Type B pancreatic cell (in vitro differentiated cells): ENCODE measurements around the gene NCKAP1. TPM values are rescaled to one million over a fixed set of nuclear protein-coding genes. Genes with fewer than 3 reads are reported as not detected.

ENCODE experiments used
- DNase-seq: peaks from one replicate; pipeline ENCODE4 v3.0.0; 2021; ENCODE audit warnings: mixed read lengths; ENCODE audit not compliant: unreplicated experiment; ENCODE audit errors: extremely low spot score
- H3K27ac Mint-ChIP-seq: 2 replicates; pipeline ENCODE4 v1.8.0; 2021; ENCODE audit warnings: mild to moderate bottlenecking, mixed read lengths
- H3K27me3 Mint-ChIP-seq: 2 replicates; pipeline ENCODE4 v1.8.0; 2021; ENCODE audit warnings: mixed read lengths
- H3K36me3 Mint-ChIP-seq: 2 replicates; pipeline ENCODE4 v1.8.0; 2021; ENCODE audit warnings: mixed read lengths
- H3K4me1 Mint-ChIP-seq: one replicate; pipeline ENCODE4 v1.8.0; 2021; ENCODE audit warnings: mixed read lengths; ENCODE audit not compliant: unreplicated experiment
- H3K4me3 Mint-ChIP-seq: 2 replicates; pipeline ENCODE4 v1.8.0; 2021; ENCODE audit warnings: mild to moderate bottlenecking, mixed read lengths
- H3K9me3 Mint-ChIP-seq: 2 replicates; pipeline ENCODE4 v1.8.0; 2021; ENCODE audit warnings: mixed read lengths
- total RNA-seq: library from RNA; stranded (reverse); gene quantifications from 2 replicates; pipeline ENCODE4 v1.2.1, GENCODE V29; 2021; ENCODE audit warnings: low replicate concordance
- TF ChIP-seq, protein P1 (sequence below): fragments of 200-600 bp; sonication (generic); conservative IDR thresholded peaks from 2 replicates; pipeline ENCODE4 v1.5.0; 2021; ENCODE audit warnings: antibody characterized with exemption, mild to moderate bottlenecking

The NCKAP1 gene
- total RNA-seq, 1 donor from 2014 or later: 104 TPM

DNA sequence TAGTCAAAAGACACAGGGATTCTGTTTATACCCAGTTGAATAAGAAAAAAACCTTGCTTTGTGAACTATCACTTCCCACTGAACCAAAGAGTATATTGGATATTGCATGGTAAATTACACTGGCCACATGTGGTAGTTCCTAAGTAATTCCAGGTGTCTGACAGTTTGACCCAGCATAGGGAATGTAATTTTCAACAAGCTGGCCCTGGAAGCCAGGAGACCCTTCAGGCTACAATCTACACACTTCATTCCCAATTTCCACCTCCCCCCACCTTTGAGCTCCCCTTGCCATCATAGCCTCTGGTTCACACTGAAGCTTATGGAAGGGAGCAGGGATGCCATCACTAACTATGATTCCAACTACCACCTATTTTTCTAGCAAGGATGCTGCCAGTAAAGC is 174.6 kb downstream of the NCKAP1 start:
- TF ChIP-seq, protein P1, sequence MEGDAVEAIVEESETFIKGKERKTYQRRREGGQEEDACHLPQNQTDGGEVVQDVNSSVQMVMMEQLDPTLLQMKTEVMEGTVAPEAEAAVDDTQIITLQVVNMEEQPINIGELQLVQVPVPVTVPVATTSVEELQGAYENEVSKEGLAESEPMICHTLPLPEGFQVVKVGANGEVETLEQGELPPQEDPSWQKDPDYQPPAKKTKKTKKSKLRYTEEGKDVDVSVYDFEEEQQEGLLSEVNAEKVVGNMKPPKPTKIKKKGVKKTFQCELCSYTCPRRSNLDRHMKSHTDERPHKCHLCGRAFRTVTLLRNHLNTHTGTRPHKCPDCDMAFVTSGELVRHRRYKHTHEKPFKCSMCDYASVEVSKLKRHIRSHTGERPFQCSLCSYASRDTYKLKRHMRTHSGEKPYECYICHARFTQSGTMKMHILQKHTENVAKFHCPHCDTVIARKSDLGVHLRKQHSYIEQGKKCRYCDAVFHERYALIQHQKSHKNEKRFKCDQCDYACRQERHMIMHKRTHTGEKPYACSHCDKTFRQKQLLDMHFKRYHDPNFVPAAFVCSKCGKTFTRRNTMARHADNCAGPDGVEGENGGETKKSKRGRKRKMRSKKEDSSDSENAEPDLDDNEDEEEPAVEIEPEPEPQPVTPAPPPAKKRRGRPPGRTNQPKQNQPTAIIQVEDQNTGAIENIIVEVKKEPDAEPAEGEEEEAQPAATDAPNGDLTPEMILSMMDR: no peak
- peaks cover 49% of the 10 kb centered on the region for H3K27me3 Mint-ChIP-seq
- H3K4me3 Mint-ChIP-seq: peak overlapping the region; percentile 87
- H3K9me3 Mint-ChIP-seq: no peaks in the 10 kb centered on the region
- H3K4me1 Mint-ChIP-seq: peaks cover 40% of the 10 kb centered on the region
- no peak for DNase-seq
- H3K36me3 Mint-ChIP-seq: no peaks in the 10 kb centered on the region
- H3K27ac Mint-ChIP-seq: no peak overlapping the region

DNA sequence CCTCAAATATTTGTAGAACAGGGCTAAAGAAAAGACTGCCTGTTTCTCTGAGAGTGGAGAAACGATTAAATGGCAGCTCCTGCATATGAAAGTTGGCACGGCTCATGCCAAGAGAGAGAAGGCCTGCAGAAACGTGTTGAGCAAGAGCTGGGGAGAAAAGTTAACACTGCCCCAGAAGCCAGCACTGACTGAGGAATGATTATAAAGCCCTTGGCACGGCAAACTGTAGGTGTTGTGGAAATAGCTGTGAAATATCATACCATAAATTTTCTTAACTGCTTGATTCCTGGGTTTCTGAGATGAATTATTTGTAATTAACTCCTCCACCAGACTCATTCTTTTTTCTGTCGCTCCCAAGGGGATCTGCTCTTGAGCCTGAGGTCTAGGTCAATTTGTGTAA is 176.2 kb downstream of the NCKAP1 start:
- H3K36me3 Mint-ChIP-seq: peaks cover 4% of the 10 kb centered on the region
- peaks cover 34% of the 10 kb centered on the region for H3K4me1 Mint-ChIP-seq
- no peak overlapping the region for H3K4me3 Mint-ChIP-seq
- no peak for DNase-seq
- no peak overlapping the region for H3K27ac Mint-ChIP-seq
- peaks cover 37% of the 10 kb centered on the region for H3K27me3 Mint-ChIP-seq
- TF ChIP-seq, protein P1: no peak
- H3K9me3 Mint-ChIP-seq: no peaks in the 10 kb centered on the region

DNA sequence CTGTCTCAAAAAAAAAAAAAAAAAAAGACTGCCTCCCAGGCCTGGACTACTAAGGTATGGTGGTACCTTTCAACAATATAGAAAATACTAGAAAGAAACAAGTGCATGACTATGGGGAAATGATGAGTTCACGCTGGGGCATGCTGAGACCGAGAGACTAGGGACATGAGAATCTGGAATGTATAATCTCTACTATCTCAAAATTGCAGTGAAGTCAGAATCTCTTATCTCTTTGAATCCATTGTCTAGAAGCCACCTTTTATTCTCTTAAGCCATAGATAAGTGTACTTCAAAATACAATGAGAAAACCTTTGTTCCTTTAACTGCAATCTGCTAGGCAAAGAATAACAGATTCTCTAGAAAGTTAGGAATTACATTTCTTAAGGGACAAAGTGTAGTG is 177.4 kb downstream of the NCKAP1 start:
- TF ChIP-seq, protein P1: no peak
- H3K36me3 Mint-ChIP-seq: peaks cover 13% of the 10 kb centered on the region
- H3K4me3 Mint-ChIP-seq: no peak overlapping the region
- H3K4me1 Mint-ChIP-seq: peaks cover 28% of the 10 kb centered on the region
- H3K27me3 Mint-ChIP-seq: peaks cover 27% of the 10 kb centered on the region
- peaks cover 6% of the 10 kb centered on the region for H3K9me3 Mint-ChIP-seq
- DNase-seq: no peak
- H3K27ac Mint-ChIP-seq: no peak overlapping the region

Other genes starting within 250 kb of the NCKAP1 start
- gene FRZB, start 171.8 kb downstream of the NCKAP1 start, total RNA-seq: 3.6 and 17.1 TPM in 2 replicates
- 4.0 and 6.2 TPM in 2 replicates for gene DUSP19, start 40.3 kb upstream of the NCKAP1 start, total RNA-seq
- 14.4 and 24.4 TPM in 2 replicates for gene NUP35, start 86.0 kb upstream of the NCKAP1 start, total RNA-seq